Endometrial microvascular endothelial cells (primary cell): Measurements from ENCODE around the gene C15orf62. TPM values are rescaled to one million over a fixed set of nuclear protein-coding genes. Genes with fewer than 3 reads are reported as not detected.

Source experiments
- in situ Hi-C: cut with HindIII; loops from 2 replicates; pipeline ENCODE4 v1.10.0; 2017; ENCODE audit warnings: low sequenced_read_pairs, low pct_unique_long_range_greater_than_20kb; ENCODE audit errors: inconsistent ontology term
- total RNA-seq: library from RNA; depleted of rRNA; stranded (reverse); fragments of >200 nt; gene quantifications from one replicate; pipeline ENCODE4 v1.2.3, GENCODE V29; 2015; ENCODE audit errors: inconsistent ontology term

Gene C15orf62
- total RNA-seq, 1 donor from 2014 or later: not detected

GRCh38 chr15:40807028-40807887 is 37.5 kb downstream of the C15orf62 start, which contains the start of the genes DNAJC17 and ZFYVE19:
TSS of gene DNAJC17 (minus strand) at chr15:40807473. CDS start at chr15:40807446, 27 bp downstream.
TSS of gene ZFYVE19 (plus strand) at chr15:40807089. CDS start at chr15:40807590, 501 bp downstream.
- in situ Hi-C loops: no loop called here

GRCh38 chr15:40807888-40808461 is 38.2 kb downstream of the C15orf62 start:
- in situ Hi-C loops: no loop called here

GRCh38 chr15:40808861-40809450 is 39.2 kb downstream of the C15orf62 start:
- in situ Hi-C loops: no loop called here

- in situ Hi-C loops: no loop called here
Measured at GRCh38 chr15:40812721-40813425, 43.1 kb downstream of the C15orf62 start.

GRCh38 chr15:40815042-40815698 is 45.4 kb downstream of the C15orf62 start:
- in situ Hi-C loops: no loop called here

- in situ Hi-C loops: no loop called here
Measured at GRCh38 chr15:40819048-40819447, 49.3 kb downstream of the C15orf62 start.

GRCh38 chr15:40821195-40821594 is 51.4 kb downstream of the C15orf62 start:
- in situ Hi-C loops: no loop called here

Other genes starting within 250 kb of the C15orf62 start
- gene CCDC32, start 204.9 kb upstream of the C15orf62 start, total RNA-seq: 40.4 TPM
- gene RPUSD2, start 200.7 kb upstream of the C15orf62 start, total RNA-seq: 8.9 TPM
- 40.9 TPM for gene KNL1, start 175.7 kb upstream of the C15orf62 start, total RNA-seq
- 13.0 TPM for gene RAD51, start 74.8 kb upstream of the C15orf62 start, total RNA-seq
- 35.8 TPM for gene RMDN3, start 14.7 kb upstream of the C15orf62 start, total RNA-seq
- 6.8 TPM for gene GCHFR, start 5.9 kb upstream of the C15orf62 start, total RNA-seq
- gene ZFYVE19, start 37.1 kb downstream of the C15orf62 start, total RNA-seq: 35.5 TPM
- gene DNAJC17, start 37.5 kb downstream of the C15orf62 start, total RNA-seq: 47.3 TPM
- gene PPP1R14D, start 58.7 kb downstream of the C15orf62 start, total RNA-seq: not detected
- gene SPINT1, start 74.1 kb downstream of the C15orf62 start, total RNA-seq: 0.93 TPM
- not detected for gene RHOV, start 104.3 kb downstream of the C15orf62 start, total RNA-seq
- 52.5 TPM for gene VPS18, start 124.5 kb downstream of the C15orf62 start, total RNA-seq
- 9.0 TPM for gene DLL4, start 159.4 kb downstream of the C15orf62 start, total RNA-seq
- 3.4 TPM for gene CHAC1, start 183.5 kb downstream of the C15orf62 start, total RNA-seq